ENCODE measurements around the gene IGDCC3.
"Not testable (repeated sequence)": the region's sequence is repeated elsewhere in the genome, so short reads cannot be mapped to it uniquely, and the experiment has no call there.

The IGDCC3 gene

DNA sequence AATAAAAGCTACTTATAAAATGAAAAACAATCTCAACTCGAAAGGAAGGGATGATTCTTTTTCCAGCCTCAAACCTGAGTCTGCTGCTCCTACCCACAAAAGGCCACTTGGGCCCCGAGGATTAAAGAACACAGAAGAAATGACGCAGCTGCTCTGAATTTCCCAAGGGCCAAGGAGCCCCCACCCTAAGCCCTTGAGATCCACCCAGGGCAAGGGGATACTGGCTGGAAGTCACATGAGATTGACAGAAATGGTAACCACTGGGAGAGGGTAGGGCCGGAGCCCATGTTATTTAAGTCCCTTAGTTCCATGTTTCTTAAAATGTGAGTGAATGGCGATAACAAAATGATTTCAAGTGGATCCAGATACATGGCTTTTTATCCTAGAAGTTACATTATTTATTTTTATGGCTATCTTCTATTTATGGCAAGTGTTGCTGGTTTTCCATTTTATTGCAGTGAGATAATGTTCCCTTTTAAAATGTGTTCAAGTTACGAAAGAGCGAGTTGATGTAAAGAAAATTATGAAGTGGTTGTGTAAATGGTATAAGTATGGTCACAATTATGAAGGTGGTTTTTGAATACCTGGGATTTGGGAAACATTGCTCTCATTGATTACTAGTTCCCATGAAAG lies 28.1 kb upstream of the IGDCC3 start:
- DNase-seq, result no peak

DNA sequence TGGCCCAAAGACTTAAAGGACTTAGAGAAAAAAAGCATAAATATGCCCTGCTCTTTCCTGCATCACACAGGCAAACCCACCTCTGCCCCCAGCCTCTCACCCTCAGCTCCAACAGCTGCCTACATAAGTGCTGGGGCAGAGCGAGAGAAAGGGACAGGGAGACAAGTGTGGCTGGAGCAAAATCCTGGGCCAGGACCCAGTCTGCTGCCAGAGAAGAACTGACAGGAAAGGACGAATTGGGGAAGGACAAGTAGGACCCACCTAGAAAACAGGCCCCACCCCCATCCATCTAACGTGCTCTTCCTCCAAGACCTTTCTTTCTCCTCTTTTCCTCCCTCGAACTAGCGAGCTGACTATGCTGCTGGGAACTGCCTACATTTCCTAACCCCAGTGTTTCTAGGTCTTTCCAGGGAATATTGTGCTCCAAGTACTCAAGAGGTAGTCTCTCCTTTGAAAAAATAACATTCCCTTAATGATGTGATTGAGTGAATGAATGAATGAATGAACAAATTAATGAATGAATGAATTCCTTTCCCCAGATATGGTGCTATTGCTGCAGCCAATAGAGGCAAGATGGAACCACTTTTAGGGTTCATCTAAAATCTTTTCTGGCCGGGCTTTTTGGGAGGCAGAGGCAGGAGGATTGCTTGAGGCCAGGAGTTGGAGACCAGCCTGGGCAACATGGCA lies 26.5 kb upstream of the IGDCC3 start:
- DNase-seq, result no peak

DNA sequence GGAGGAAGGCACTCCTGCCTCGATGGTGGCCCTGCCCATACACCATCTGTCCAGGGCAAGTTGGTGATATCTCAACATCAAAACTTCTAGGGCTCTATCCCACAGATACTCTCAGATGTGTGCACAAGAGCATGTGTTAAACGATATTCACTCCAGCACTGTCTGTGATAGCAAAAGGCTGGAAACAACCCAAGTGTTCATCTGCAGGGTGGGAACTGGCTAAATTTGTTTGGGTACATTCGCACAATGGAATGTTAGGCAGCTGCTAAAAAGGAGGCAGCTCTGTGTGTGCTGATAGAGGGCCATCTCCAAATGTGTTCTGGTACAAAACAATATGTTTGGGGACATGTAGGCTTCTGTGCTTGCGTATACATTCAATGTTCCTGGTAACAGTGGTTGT lies 25.2 kb upstream of the IGDCC3 start:
- DNase-seq, result no peak

DNA sequence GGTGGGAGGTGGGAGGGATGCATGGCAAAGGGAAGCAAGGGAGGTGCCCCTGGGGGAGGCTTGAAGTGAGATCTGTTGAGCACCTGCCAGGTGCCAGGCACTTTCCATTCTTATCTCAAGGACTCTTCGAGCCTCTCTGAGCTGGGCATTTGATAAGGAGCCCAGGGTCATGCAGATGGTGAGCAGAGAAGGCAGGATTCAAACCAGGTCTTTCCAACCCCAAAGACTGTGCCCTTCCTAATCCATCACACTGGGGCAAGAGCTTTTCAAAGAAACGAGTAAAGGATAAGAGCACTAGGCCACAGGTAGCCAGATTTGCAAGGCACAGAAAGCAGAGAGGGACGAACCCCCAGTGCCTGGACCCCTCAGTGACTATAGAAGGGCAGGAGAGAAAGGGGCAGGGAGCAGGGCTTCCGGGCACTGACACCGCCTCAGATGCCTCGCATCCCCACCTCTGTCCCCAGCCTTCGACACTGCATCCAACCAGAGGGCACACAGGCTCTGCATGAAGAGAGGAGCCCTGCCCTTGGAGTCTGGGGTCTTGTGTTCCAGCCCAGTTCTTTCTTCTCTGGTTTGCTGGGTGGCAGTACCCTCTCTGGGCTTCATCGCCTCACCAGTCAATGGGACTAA lies 23.9 kb upstream of the IGDCC3 start:
- no peak for DNase-seq

DNA sequence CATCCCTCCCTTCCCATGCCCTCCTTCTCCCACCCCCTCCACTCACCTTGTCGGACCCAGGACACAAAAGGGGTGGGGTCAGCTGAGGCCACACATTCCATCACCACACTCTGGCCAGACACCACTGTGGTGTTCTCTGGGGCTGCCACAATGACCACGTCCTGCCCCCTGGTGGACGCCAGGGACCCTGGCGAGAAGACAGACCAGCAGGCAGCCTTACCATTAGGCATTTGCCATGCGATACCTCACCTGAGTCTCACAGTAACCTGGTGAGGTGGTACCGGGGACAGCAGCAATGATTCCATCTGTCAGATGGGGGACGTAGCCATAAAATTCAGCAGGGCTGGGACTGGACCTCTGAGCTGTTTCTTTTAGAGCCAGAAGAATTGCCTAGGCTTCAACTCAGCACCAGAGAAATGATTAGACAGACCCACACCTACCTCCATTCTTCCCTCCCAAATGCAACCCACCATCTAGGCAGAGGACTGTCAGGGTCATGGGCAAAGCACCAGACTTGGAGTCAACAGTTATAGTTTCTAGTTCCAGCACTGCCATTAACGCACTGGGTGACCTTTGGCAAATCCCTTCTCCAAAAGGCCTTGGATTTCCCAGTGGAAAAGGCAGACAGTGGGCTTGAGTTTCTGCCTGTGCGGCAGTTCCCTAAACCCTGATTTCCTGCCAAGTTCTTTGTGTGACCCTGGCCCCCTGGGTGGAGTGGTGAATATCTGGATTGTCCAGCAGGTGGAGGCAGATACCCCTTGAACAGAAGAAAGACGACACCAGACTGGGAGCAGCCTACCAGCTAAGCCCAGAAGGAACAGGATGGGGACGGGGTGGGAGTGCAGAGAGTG lies 23.2 kb upstream of the IGDCC3 start:
- peak; percentile 93 for DNase-seq

DNA sequence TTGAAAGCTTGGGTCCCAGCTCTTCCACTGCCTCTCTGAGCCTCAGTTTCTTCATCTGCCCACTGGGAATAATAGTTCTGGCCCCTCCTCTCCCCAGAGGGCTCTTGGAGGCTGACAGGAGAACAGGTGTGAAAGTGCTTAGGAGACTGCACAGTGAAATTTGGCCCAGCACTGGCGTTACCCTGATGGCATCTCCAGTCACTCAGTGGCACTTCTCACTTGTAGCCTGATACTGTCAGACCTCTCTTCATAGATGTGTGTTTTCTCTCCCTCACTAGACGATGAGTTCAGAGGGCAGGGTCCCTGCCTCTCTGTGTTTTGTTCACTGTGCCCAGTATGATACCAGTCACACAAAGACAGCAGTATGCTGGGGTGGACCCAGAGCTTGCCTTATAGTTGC lies 22.2 kb upstream of the IGDCC3 start:
- DNase-seq, result peak; percentile 43

DNA sequence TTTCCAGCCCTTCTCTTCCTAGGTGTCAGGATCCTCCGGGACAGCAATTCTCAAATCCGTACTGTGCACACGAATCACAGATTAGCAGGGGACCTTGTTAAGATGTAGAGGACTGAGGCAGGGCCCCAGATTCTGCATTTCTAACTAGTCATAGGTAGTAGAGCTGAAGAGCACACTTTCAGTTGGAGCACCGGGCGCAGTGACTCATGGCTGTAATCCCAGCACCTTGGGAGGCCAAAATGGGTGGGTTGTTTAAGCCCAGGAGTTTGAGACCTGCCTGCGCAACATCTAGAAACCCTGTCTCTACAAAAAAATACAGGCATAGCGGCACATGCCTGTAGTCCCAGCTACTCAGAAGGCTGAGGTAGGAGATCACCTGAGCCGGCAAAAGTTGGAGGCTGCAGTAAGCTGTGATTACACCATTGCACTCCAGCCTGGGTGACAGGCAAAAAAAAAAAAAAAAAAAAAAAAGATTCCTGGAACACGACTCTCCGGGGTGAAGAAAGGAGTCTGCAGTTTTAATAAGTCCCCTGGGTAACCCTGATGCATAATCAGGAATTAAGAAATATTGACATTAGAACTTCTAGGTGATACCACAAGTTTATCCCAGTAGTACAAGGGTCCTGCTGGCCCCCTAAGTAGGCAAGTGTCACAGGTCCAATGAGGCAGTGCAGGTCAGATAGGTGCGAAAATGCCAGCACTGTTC lies 21.4 kb upstream of the IGDCC3 start:
- peak; percentile 24 for DNase-seq

DNA sequence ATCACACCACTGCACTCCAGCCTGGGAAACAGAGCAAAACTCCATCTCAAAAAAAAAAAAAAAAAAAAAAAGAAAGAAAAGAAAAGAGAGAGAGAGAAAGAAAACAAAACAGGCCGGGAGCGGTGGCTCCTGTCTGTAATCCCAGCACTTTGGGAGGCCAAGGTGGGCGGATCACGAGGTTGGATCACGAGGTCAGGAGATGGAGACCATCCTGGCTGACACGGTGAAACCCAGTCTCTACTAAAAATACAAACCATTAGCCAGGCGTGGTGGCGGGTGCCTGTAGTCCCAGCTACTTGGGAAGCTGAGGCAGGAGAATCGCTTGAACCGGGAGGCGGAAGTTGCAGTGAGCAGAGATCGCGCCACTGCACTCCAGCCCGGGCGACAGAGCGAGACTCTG lies 20.7 kb upstream of the IGDCC3 start:
- not testable (repeated sequence) for DNase-seq

DNA sequence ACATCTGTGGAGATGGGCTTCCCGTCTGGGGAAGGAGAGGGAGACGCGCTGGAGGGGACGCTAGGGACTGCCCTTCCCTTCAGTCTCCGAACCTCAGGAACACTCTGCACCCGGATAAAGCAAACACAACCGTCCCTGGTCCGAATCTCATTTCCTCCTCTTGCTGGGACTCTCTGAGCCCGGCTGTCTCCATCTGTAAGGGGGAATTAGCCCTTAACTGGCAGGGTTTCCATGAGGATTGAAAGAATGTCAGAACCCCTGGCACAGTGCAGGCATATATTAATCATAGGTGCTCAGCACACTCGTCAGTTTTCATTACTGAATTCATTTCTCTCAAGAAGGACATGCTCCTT lies 19.1 kb upstream of the IGDCC3 start:
- DNase-seq, result no peak

DNA sequence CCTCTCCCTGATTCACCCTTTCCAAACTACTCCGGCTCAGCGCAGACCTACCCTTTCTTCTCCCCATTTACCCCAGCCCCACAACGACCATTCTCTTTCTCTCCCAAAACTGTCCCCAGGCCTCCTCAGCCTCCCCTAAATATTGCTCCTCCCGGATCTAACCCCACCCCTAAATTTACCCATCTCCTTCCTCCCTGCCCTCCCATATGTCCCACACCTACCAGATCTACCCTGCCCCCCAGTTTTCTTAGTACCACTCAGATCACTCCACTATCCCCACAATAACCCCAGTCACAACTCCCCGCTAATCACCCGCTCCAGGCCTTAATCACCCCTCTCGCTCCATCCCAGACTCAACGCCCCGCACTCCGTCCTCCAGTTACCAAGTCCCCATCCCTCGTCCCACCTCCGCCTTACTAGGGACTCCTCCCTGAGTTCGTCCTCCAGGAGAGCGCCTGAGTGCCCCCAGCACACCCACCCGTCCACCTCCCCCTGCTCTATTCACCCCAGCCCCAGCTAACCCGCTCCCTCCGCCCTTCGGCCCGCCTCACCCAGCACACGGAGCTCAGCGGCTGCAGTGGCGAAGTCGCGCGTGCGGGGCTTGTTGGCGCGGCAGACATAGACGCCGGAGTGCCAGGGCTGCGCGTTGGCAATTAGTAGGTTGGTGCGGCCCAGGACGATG lies 18.6 kb upstream of the IGDCC3 start:
- no peak for DNase-seq

DNA sequence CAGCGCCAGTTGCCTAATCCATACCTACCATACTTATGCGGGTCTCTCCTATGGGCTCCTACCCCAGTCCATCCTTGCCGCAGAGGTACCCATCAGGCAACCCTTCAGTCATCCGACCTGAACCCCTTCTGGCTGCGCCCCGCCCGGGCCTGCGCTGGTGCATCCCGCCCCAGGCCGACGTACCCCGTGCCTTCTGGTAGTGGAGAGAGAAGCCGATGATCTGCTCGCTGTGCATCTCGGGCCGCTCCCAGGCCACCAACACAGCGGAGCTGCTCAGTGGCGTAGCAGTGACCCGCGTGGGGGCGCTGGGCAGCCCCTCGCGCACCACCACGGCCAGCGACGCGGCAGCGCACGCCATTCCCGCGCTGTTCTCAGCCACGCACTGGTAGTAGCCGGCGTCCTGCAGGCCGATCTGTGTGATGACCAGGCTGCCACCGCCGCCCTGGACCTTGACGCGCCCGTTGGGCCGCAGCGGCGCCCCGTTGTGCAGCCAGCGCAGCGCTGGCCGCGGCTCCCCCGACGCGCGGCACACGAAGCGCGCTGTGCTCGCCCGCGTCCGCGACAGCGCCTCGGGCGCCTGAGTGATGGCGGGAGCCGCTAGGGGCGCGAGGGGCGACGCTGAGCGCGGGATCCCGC lies 17.9 kb upstream of the IGDCC3 start:
- no peak for DNase-seq

DNA sequence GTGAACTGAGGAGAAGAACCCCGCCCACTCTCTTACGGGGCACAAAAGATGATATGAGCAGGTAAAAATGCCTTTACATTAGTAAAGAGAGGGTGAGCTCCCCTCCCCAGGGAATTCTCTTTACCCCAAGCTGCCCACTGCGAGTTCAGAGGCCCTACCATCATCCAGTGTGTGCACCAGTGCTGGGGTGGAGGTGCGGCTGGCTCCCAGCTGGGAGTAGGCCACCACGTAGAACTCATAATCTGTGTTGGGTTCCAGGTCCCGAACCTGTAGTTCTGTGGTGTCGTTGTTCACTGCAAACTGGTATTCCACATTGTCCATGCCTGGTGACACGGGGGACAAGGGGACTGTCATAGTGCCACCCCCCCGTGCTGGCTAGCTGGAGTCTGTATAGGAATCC lies 17.1 kb upstream of the IGDCC3 start:
- DNase-seq, result no peak

DNA sequence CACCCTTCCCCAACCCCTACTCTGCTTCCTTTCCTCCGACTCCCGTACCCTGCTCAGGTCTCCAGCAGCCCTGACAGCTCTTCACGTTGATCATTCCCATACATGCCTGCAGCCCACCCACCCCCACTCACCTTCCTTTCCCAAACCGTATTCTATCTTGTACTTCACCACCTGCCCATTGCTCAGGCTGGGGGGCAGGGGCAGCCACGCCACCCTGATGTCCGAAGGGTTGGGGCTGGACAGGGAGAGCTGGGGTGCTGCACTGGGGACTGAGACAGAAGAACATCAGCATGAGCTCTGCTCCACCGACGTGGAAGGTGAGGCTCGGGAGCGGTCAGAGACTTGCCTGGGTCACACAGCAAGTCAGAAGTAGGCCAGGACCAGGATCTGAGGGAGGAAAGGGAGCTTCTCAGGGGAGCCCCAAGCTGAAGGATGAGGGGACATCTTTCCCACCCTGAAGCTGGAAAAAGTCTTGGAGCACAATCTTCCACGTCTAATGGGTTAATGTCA lies 16.5 kb upstream of the IGDCC3 start:
- no peak for DNase-seq

DNA sequence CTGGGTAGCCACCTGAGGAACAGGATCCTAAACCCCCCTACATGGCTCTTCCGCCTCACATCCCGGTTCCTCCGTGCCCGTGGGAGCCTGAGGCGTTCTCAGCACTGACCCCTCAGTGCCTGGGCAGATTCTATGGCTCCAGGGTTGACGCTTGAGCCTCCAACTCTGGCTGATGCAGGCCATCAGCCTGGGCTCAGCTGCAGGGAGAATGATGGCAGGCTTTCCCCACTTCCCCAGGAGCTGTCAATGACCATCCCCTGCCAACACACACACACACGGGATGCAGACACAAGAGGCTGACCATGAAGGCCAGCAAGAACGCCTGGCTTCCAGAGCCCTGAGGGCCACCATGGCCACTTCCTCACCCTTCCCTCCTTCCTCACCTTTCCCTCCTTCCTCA lies 15.8 kb upstream of the IGDCC3 start:
- no peak for DNase-seq

DNA sequence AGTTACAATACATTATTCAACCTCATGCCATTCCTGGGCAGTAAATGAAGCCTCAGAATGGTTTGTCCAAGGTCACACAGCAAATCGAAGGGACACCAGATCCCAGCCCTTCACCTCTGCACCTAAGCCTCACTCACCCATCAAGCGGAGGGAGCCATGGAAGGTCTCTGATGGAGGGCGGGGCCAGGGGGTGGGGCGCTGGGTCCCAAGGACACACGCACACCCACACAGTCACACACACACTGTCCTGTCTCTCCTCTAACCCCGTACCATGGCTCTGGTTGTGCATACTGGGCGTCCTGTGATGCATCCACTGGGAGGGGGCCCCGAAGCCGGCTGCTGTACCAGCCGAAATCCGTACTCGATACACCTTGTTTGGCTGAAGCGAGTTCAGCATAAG lies 15.3 kb upstream of the IGDCC3 start:
- DNase-seq, result no peak

DNA sequence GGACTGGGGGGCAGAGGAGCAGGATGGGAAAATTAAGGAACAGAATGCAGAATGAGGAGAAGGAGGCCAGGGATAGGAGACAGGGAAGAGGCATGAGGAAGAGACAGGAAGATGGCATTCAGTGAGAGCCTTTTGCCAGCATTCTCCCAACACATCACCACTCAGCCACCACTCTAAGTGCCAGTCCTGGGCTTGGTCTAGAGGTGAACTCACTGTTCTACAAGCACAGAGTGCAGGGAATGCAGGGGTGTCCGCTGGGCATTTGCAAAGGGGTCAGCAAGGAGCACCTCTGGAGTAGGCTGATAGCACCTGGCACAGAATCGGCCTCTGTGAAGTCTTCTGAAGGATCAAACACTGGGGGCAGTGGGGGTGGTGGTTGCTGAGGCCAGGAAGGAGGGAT lies 14.6 kb upstream of the IGDCC3 start:
- no peak for DNase-seq

DNA sequence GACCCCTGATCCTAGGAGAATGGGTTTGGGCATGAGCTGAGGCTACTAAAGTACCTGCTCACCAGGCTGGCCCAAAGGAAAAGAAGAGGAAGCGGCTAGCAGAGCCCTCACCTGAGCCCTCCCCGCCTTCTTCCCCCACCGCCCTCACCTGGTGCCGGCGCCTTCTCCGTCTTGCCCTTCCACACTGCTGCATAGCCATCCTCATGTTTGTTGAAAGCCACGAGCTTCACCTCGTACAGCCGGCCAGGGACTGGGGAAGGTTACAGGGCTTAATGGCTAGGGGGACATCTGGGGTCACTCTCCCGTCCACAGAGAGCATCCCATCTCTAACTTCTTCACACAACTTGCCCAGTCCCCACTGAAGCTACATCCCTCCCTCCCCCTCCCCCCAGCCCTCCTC lies 13.9 kb upstream of the IGDCC3 start:
- no peak for DNase-seq

DNA sequence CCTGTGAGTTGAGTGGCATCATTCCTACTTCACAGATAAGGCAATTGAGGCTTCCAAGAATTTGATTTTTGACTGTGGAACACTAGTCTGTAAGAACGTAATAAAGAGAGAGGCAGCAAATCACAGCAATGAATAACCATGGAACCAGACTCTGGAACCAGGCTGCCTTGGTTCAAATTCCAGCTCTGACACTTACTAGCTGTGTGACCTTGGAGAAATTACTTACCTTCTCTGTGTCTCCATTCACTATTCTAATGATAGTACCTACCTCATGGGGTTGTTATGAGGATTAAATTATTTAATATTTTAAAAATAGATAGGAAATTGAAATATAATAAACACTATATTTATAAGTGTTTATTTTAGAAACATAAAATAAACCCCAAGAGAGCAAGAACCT lies 12.6 kb upstream of the IGDCC3 start:
- DNase-seq, result no peak

DNA sequence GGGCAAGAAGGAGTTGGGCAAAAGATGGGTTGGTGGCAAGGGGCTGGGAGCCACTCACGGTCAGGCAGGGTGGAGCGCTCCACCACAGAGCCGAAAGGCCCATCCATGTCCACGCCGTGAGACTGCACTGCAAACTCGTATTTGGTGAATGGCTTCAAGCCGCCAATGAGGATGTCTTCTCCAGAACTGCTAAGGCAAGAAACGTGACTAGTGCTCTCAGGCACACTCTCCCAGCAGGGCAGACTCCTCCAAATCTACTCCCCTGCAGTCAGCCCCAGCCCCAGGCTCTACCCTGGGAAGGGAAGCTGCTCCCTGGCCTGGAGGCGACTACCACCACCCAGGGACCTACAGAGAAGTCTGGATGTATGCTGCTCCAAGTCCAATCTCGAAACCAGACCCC lies 11.4 kb upstream of the IGDCC3 start:
- DNase-seq, result no peak

DNA sequence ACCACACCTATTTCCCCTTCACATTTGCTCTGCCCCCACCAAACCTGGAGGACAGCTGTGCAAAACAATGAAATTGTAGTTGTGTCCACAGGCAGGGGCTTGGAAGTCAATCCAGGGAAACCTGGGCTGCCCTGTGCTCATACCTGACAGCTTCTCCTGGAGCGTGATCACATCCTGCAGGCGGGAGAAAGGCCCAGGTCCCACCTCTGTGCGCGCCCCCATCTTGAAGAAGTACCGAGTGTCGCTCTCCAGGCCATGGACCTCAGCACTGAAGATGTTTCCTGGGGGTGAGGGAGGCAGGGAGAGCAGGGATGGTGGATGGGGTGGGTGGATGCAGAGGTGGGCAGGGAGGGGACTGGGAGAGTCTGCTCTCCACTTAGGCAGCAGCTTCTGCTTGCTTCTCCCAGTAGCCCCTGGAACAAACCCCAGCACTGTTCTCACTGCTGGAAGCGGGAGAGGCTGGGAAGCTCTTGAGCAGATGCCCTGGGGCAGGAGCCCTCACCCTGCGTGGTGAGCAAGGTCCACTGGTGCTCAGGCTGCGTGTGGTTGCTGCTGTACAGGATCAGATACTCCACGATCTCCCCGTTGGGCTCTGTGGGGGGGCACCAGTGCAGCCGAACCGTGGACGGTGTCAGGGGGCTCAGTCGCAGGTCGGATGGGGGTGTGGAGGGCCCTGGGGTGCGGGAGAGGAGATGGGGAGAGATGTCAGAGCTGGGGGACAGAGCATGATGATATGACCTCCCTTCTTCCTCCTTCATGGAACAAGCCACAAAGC lies 10.7 kb upstream of the IGDCC3 start:
- DNase-seq, result no peak

DNA sequence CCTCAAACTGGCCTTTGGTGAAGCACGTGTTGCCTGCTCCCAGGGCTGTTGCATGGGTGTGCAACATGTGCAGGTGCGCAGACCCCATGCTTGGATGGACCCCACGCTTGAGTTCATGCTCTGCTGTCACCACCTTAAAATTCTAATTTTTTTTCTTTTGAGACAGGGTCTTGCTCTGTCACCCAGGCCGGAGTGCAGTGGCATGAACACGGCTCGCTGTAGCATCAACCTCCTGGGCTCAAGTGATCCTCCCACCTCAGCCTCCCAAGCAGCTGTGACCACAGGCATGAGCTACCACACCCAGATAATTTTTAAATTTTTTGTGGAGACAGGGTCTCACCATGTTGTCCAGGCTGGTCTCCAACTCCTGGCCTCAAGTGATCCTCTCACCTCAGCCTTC lies 9.1 kb upstream of the IGDCC3 start:
- no peak for DNase-seq
